Stimulated activated CD8-positive, alpha-beta memory T cell treated with anti-CD3 and anti-CD28 coated beads, Interleukin-15, amount 100 ng/mL, for 24 hours (primary cell): ENCODE measurements around the gene TRPV6.

ENCODE experiments used
- DNase-seq: peaks from one replicate; pipeline ENCODE4 v3.0.0-alpha.2; 2020; ENCODE audit warnings: low read depth

Gene TRPV6

DNA sequence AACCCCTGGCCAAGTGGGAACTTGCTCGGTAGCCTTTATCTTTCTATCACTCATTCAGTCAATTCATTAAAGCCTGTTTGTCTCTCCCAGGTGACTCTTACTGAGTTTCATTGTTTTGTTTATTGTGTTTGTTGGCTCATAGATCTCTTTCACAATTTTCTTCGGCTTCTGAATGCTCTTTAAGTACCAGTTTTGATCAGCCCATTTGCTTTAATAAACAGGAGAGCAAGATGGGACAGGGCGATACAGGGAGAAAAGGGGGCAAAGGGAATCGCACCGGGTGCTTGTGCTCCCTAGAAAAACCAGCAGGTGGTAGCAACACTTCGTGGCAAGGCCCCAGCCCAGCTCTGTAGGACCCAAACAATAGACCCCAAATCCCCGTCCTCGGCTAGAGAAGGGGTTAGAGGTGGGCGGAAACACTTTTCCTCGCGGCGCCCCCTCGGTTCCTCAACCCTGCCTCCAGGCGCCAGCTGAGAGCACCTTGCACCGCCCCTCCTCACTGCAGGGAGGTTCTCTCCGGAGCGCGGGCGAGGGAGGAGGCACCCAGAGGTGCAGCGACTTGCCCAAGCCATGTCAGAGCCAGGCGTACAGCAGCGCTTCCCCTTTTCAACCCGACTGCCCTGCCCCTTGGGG, 31.7 kb downstream of the TRPV6 start:
- peak; percentile 23 for DNase-seq

DNA sequence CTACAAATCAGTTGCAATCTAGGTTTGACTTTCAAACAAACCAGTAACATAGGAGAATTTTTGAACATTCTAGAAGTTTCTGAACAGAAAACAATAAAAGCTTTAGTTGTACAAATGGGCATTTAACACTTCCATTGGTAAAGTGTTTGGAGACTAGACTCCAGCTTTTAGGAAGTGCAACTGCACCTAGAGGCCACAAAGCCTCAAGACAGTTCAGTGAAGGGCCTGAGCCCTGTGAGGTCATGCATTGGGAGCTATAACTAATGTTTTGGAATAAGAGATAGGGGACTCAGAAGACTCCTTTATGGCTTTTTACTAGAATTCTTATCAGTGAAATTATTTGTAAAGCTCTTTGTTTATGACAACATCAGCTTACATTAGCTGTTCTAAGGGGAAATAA, 33.6 kb downstream of the TRPV6 start:
- no peak for DNase-seq

DNA sequence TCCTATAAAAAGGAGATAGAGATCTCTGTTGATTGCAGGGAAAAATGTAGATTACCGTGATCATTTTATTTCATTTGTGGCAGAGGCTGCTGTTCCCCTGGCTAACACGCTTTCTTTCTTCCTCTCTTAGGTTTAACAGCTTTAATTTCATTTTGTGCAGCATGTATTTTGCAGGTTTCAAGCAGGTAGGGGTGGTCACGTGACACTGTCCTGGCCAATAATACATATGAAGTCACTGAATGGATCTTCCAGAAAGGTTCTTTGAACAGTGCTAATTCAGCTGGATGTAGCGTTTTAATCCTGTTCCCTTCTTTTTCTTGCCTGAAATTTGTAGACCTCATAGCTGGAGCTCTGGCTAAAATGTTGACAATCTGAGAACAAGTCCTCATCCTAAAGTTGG, 34.3 kb downstream of the TRPV6 start:
- DNase-seq: no peak

DNA sequence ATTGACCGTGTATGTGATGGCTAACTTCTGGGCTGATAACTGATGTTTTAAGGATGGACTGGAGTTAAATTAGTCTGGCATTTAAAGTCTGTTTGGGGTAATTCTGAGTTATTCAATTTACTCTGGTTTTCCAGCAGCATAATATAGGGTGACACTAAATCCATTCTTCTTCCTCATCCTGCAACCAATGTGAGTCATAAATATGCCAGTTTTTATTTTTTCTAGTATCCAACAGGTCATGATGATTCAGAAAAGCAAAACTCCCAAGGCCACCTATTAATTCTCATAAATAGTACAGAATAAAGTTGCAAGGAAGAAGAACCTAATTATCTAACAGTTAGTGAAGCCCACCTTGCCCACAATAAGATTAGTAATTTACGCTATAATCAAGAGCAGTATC, 38.2 kb downstream of the TRPV6 start:
- no peak for DNase-seq

DNA sequence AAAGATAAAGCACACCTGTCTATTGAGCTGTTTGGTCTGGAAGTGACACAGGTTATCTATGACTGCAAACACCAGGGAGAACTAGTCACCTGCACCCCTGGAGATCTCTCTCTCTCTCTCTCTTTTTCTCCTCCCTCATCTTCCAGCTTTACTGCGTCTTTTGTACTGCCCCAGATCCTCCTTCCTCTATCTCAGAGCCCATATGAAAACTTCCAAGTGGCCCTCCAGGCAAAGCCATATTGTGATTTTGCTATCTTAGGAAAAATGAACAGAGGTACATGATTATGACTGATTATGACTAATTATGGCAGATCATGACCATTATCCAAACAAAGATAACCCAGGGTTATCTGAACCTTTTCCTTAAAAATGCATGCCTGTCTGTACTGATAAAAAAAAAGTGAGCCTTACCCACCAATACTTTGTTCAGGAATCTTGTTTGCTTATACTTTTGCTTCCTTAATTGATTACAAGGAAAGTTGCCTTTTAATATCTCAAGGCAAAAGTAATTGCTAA, 43.2 kb downstream of the TRPV6 start:
- no peak for DNase-seq

DNA sequence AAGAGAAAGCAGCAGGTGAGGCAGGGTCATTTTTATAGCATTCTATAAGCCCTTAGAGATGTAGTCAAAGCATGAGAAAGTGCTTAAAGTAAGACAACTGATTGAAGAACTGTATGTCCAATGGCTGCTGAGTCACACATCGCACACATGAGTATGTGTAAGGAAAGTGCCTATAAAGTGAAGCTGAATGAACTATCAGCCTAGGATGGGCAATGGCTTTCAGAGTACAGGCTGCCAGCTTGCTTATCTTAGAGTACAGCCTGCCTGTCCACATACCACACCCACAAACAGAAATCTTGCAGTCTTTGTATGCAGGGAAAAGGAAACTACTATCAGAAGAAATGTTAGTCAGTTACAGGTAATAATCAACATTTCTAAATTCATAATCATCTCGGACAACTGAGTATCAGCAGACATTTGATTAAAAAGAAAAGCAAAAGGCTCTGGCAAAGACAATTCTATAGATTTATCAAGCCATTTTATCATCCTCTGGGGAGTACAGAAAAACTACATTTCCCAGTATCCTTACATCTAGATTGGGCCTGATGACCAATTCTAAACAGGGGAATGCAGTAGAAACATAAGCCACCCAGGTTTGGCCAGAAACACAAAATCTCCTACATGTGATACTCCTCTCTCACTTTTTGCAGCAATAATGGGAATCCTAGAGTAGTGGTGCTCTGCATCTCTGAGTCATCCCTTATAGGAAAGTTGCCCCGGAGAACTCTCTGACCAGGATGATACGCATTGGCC, 46.9 kb downstream of the TRPV6 start:
- DNase-seq: no peak

DNA sequence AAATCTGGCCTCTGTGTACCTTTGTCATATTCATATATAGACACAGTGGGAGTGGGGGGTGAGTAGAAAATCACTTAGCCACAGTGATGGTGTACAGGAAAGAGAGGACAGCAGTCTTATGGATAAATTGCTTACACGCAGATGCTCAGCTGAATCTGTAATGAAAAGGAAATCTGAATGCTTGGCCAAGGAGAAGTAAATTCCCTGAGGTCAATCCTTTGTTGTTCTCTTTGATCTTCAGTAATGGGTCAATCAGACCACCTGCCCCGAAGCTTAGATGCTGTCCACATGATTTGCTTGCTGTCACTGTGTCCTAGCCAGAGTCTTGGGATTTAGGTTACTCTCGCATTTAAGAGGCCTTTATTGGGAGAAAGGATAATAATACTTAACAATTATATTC, 49.1 kb downstream of the TRPV6 start:
- DNase-seq: no peak

DNA sequence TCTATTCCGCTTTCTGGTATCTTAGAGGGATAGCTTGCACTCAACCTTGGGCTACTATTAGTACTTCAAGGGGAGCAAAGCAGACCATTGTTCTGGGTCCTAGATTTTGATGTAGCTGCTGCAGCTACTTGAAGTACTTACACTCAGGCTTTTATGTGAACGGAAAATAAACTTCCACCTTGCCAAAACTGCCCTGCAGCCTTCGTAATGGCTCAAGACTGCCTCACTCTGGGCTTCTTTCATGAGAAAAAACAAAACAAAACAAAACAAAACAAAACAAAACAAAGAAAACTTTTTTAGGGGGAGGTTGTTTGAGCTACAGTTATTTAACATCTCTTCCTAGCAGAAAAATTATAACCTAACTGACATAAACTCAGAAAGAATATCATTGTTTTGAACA, 50.1 kb downstream of the TRPV6 start:
- DNase-seq: no peak

DNA sequence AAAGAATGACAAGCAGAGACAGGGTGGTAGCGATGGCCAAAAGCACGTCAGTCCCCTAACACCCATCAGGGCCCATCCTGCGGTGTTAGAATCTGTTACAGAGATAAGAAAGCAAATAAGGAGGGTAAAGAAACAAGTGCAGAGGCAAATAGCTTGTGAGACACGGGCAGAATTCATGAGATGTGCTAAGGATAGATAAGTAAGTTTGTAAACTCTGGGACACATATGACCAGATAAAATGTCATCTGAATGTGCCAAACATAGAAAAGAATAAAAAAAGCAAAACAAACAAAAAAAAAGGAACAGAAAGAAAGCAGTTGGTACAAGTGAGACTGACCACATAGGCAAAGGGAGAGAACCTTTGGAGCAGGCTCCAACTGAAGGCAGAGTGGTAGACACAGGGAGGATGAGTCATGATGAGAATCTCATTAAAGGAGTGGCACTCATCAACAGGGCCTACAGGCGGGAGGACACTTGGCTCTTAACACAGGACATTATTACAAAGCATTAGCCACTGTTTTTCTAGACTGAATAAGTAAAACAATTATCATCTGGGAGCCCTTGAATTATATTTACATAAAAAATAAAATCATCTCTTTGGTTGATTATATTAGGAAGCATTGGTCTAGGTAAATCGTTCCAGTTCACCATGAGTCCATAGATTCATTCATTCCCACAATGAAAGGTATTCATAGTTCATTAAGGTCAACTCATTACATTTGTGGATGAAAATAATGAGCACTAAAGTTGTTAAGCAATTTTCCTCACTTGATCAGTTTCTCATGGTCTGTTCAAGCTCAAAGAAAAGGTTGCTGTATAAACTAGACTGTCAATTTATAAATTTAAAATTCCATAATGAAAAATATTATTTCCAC, 52.1 kb downstream of the TRPV6 start:
- DNase-seq: no peak

DNA sequence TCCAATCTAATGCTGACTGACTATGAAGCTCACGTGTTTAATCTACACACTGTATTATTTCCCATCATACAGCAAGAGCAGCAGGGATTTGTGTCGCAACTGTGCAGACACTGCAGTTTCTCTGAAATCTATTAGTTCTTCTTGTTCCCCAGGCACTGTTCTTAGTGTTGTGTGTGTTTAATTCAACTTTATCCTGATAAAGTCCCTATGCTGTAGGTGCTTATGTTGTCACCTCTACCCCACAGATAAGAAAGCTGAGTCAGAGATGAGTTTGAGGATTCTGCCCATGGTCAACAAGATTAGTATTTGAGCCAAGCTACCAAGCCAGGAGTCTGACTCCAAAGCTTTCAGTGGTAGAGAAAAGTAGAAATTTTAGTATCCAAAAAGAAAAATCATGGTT, 53.1 kb downstream of the TRPV6 start:
- DNase-seq: no peak

DNA sequence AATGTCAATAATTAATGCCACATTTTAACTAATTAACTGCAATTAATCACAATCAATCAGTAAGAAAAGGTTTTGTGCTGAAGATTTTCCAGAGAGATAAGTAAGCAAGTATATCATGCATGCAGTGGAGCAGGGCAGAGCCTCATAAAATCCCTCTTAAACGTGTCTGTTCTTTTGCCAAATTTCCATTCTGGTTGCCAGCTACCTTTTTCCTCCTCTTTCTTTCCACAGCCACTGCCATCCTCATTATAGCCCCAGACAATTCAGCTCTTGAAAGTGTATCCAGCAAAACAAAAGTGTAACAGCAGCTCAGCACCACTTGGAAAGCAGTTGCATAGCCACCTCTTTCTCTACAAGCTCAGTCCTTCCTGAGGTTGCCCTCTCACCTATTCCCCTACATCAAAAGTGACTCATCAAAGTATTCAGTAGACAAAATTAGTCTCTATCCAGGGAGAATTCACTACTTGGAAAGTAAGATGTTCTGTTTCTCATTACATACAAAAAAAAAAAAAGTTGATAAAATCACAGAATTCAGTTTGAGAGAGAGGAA, 57.5 kb downstream of the TRPV6 start:
- DNase-seq: no peak

DNA sequence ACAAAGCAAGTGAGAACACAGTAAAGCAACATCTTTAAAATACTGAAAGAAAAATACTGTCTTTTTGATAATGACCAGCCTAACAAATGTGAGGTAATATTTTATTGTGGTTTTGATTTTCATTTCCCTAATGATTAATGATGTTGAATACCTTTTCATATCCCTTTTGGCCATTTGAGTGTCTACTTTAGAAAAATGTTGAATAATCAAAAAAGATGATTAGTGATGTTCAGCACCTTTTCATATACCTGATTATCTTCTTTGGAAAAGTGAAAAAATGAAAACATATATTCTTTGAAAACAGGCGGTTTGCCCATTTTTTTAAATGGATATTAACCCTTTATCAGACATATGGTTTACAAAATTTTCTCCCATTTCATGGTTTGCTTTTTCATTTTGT, 62.8 kb downstream of the TRPV6 start:
- DNase-seq: no peak
